BJ (cell line): ENCODE results near the gene LRRC23. TPM values are rescaled to one million over a fixed set of nuclear protein-coding genes. Genes with fewer than 3 reads are reported as not detected.
"Not testable (repeated sequence)": the region's sequence is repeated elsewhere in the genome, so short reads cannot be mapped to it uniquely, and the experiment has no call there.

Experiments used
- CTCF ChIA-PET: fragments of 350-600 bp; formaldehyde crosslinking; extraction: SDS; loops from one replicate; lab custom pipeline; 2021; ENCODE audit warnings: antibody characterized with exemption, inconsistent platforms; lab: Yijun Ruan, JAX
- POLR2A ChIA-PET: fragments of 300-600 bp; sonication (Branson Sonifier 250); formaldehyde crosslinking; extraction: SDS; loops from one replicate; lab custom pipeline; 2021; ENCODE audit warnings: antibody characterized with exemption; lab: Charles Lee
- DNase-seq: peaks from one replicate; pipeline ENCODE4 v3.0.0-alpha.2; 2011; ENCODE audit warnings: low read depth
- H3K27me3 ChIP-seq: 2 replicates; pipeline ENCODE4 v1.6.0; 2011; ENCODE audit warnings: low read length; ENCODE audit not compliant: control insufficient read depth, insufficient read depth
- H3K36me3 ChIP-seq: 2 replicates; pipeline ENCODE4 v1.5.1; 2011; ENCODE audit warnings: low read length; ENCODE audit not compliant: control insufficient read depth, insufficient read depth
- H3K4me3 ChIP-seq: 2 replicates; pipeline ENCODE4 v1.5.1; 2011; ENCODE audit warnings: low read depth, mild to moderate bottlenecking, control low read depth, low read length
- polyA plus RNA-seq: library from polyadenylated mRNA; depleted of rRNA; stranded (reverse); fragments of >200 nt; gene quantifications from 2 replicates; pipeline ENCODE4 v1.2.3, GENCODE V29; 2011
- TF ChIP-seq, protein P1 (sequence below): IDR thresholded peaks from 2 replicates; pipeline ENCODE4 v1.5.1; 2011; ENCODE audit warnings: low read depth, mild to moderate bottlenecking, control low read depth, inconsistent platforms, low read length, moderate library complexity; ENCODE audit not compliant: insufficient read depth

The LRRC23 gene
- polyA plus RNA-seq, 1 experiment, result 12.7 TPM

DNA sequence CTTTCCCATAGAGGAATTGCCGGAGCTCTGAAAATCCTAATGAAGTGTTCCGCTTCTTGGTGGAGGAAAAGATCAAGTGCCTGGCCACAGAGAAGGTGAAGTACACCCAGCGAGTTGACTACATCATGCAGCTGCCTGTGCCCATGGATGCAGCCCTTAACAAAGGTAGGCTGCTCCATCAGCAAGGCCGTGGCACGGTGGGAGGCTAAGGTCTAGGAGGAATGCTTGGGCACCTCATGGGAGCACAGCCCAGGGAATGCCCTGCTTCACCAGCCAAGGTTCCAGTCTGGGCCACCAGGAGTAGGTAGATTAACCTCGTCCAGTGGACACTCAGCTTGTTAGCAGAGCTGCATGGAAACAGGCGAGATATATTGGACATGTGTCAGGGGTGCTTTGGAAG is 43.7 kb upstream of the LRRC23 start:
- Histone ChIP-seq H3K36me3 (peaks cover 56% of the 10 kb centered on the region), H3K27me3 (no peaks in the 10 kb centered on the region), H3K4me3 (no peak overlapping the region)
- ChIA-PET CTCF (interaction anchor here (1.1 to 3.5 kb wide), 3 partner anchors 8 to 11 kb away, joined by 3 to 15 read pairs (median 10); partner anchors contain the start of gene SPSB2), POLR2A (no interaction called here)
- no peak for DNase-seq
- TF ChIP-seq, protein P1, sequence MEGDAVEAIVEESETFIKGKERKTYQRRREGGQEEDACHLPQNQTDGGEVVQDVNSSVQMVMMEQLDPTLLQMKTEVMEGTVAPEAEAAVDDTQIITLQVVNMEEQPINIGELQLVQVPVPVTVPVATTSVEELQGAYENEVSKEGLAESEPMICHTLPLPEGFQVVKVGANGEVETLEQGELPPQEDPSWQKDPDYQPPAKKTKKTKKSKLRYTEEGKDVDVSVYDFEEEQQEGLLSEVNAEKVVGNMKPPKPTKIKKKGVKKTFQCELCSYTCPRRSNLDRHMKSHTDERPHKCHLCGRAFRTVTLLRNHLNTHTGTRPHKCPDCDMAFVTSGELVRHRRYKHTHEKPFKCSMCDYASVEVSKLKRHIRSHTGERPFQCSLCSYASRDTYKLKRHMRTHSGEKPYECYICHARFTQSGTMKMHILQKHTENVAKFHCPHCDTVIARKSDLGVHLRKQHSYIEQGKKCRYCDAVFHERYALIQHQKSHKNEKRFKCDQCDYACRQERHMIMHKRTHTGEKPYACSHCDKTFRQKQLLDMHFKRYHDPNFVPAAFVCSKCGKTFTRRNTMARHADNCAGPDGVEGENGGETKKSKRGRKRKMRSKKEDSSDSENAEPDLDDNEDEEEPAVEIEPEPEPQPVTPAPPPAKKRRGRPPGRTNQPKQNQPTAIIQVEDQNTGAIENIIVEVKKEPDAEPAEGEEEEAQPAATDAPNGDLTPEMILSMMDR, result no peak

DNA sequence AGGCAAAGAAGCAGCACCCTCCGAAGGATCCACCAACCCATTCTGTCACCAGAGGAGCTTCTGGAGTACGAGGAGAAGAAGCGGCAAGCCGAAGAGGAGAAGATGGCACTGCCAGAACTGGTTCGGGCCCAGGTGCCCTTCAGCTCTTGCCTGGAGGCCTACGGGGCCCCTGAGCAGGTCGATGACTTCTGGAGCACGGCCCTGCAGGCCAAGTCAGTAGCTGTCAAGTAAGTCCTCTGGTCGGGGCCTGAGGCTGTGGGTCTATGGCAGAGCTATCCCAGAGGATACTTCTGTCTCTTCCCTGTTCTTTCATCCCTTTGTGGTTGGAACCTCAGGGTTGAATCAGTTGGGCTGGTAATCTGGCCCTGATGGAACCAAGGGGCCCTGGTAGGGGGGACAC is 43.2 kb upstream of the LRRC23 start:
- POLR2A ChIA-PET, result no interaction called here
- TF ChIP-seq, protein P1, result no peak
- Histone ChIP-seq H3K27me3 (no peaks in the 10 kb centered on the region), H3K4me3 (no peak overlapping the region), H3K36me3 (peaks cover 53% of the 10 kb centered on the region)
- CTCF ChIA-PET, result interaction anchor here (1.1 to 3.5 kb wide), 3 partner anchors 7 to 11 kb away, joined by 3 to 15 read pairs (median 10); partner anchors contain the start of gene SPSB2
- no peak for DNase-seq

DNA sequence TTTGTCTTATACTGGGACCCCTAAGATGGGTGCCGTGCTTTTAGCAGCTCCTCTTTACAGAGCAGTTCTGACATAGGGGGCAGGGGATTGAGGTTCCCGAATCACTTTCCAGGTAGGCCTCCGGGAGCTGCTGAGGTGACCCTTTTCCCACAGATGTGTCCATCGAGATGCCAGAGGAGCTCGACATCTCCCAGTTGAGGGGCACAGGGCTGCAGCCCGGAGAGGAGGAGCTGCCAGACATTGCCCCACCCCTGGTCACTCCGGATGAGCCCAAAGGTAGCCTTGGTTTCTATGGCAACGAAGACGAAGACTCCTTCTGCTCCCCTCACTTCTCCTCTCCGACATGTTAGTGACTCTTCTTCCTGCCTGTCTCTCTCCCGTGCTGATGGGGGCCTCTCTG is 41.6 kb upstream of the LRRC23 start:
- TF ChIP-seq, protein P1, result no peak
- Histone ChIP-seq H3K4me3 (no peak overlapping the region), H3K27me3 (no peaks in the 10 kb centered on the region), H3K36me3 (peaks cover 47% of the 10 kb centered on the region)
- no peak for DNase-seq
- ChIA-PET POLR2A (no interaction called here), CTCF (interaction anchor here (1.4 to 1.8 kb wide), 2 partner anchors 9 to 11 kb away, joined by 5 to 7 read pairs; partner anchors contain the start of genes SPSB2 and USP5)

DNA sequence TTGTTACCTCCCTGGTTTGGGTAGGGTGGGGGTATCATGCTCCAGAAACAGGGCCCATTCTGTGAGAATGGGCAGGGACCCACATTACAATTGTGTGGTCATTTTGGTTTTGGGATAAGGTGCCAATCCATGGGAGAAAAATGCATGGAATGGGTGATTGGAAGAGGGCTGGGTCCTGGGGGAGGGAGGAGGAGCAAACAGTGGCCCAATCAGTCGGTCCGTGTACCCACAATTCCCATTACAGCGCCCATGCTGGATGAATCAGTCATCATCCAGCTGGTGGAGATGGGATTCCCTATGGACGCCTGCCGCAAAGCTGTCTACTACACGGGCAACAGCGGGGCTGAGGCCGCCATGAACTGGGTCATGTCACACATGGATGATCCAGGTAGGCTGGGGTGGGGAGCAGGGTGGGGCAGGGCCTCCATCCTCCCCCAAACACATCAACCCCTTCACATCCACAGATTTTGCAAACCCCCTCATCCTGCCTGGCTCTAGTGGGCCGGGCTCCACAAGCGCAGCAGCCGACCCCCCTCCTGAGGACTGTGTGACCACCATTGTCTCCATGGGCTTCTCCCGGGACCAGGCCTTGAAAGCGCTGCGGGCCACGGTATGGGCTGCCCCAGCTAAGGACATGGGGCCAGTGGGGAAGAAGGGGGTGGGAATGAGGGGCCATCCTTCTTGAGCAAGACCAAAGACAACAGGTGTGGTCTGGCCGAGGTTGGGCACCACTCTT is 40.9 kb upstream of the LRRC23 start:
- H3K36me3 ChIP-seq, result peaks cover 42% of the 10 kb centered on the region

DNA sequence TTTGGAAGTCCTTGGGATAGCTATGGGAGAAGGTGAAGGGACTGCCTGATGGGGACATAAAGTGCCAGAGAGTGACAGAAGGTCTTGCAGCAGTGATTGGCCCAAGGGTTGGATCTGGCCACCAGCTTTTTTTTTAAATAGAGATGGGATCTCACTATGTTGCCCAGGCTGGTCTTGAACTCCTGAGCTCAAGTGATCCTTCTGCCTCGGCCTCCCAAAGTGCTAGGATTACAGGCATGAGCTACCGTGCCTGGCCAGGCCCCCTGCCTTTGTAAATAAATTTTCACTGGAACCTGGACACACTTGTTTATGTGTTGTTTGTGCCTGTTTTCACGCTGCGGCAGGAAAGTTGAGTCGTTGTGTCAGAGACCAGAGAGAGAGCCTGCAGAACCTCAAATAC is 39.3 kb upstream of the LRRC23 start:
- CTCF ChIA-PET, result interaction anchor here (0.9 to 9.7 kb wide), 3 partner anchors 12 to 87 kb away, joined by 3 to 112 read pairs (median 4); partner anchors contain the start of genes CDCA3 and USP5
- peaks cover 42% of the 10 kb centered on the region for H3K36me3 ChIP-seq
- POLR2A ChIA-PET, result interaction anchor here (4.7 kb wide), 1 partner anchor 13 kb away, joined by 34 read pairs; the partner anchor contains the start of genes CDCA3 and USP5
- not testable (repeated sequence) for H3K27me3 ChIP-seq, H3K4me3 ChIP-seq, DNase-seq

More for the DNA sequence above, 40.9 kb upstream of the LRRC23 start:
- DNase-seq, result no peak
- ChIA-PET CTCF (interaction anchor here (1.4 to 9.7 kb wide), 3 partner anchors 9 to 11 kb away, joined by 5 to 112 read pairs (median 7); partner anchors contain the start of genes CDCA3, SPSB2 and USP5), POLR2A (no interaction called here)
- Histone ChIP-seq H3K27me3 (no peaks in the 10 kb centered on the region), H3K4me3 (no peak overlapping the region)
- TF ChIP-seq, protein P1, result no peak
